ENCODE results near the gene CKAP2L.

GRCh38 chr2:112777036-112777435, 12.6 kb upstream of the CKAP2L start:
- TF ChIP-seq EZH2 (IDR thresholded peaks at IDR 0.05; ENCODE audit: insufficient read depth, poor library complexity, severe bottlenecking) (no peak), EZH2phosphoT487 (IDR thresholded peaks at IDR 0.05; ENCODE audit: insufficient read depth, low read depth) (no peak)

Measured in GM23248 (cell line).